Psoas muscle (tissue), 8 donors: ENCODE data around the gene GMPR. TPM values are rescaled to one million over a fixed set of nuclear protein-coding genes. Genes with fewer than 3 reads are reported as not detected.
A peak's percentile ranks its signal among the peaks of the same experiment; 100 is the strongest.
"Not testable (repeated sequence)": the region's sequence is repeated elsewhere in the genome, so short reads cannot be mapped to it uniquely, and the experiment has no call there.

Source experiments
- ATAC-seq, 4 donors: fragments of 200-7000 bp; cut with Tn5 transposase; one replicate each; pipeline ENCODE4 v1.9.1; 2020; ENCODE audit warnings: moderate library complexity in 3 of 4, mild to moderate bottlenecking in 2 of 4
- DNase-seq, 2 donors: peaks; one replicate each; pipeline ENCODE4 v3.0.0-alpha.2; 2020
- H3K27ac ChIP-seq: fragments of 200-600 bp; one replicate; pipeline ENCODE4 v1.8.0; 2022
- H3K27me3 ChIP-seq, 3 donors: fragments of 200-600 bp in 1 of 3; one replicate each; pipeline versions ENCODE4 v1.6.1 to v1.8.0; 2013 to 2022; ENCODE audit warnings: low read length in 2 of 3, mild to moderate bottlenecking in 2 of 3, moderate library complexity in 1 of 3; ENCODE audit not compliant: insufficient read depth in 3 of 3
- H3K36me3 ChIP-seq, 2 donors: fragments of 200-600 bp in 1 of 2; one replicate each; pipeline versions ENCODE4 v1.6.1 to v1.8.0; 2013 to 2022; ENCODE audit warnings: low read depth in 1 of 2, mild to moderate bottlenecking in 1 of 2, moderate library complexity in 1 of 2; ENCODE audit not compliant: insufficient read depth in 1 of 2
- H3K4me1 ChIP-seq: fragments of 200-600 bp; one replicate; pipeline ENCODE4 v1.8.0; 2022
- H3K4me3 ChIP-seq: fragments of 200-600 bp; one replicate; pipeline ENCODE4 v1.8.0; 2022; ENCODE audit warnings: mild to moderate bottlenecking
- H3K9me3 ChIP-seq: fragments of 200-600 bp; one replicate; pipeline ENCODE4 v1.8.0; 2022
- CTCF ChIP-seq: fragments of 200-600 bp; IDR thresholded peaks from one replicate; pipeline ENCODE4 v1.8.0; 2022; ENCODE audit warnings: antibody characterized with exemption
- WGBS, 3 donors: extraction: QIAGEN DNeasy Blood & Tissue Kit; methylation state at CpG; one replicate each; pipeline versions ENCODE4 v1.1.6 to v1.1.7; 2013; 5-methylcytosine and 5-hydroxymethylcytosine counted together
- intact Hi-C, 2 donors: fragments of 100-400 bp; cut with DNase I; formaldehyde crosslinking; loops; one replicate each; pipeline versions ENCODE4 v1.11.0 to v1.14.2; 2022
- polyA plus RNA-seq, 3 donors: library from polyadenylated mRNA; stranded (reverse); fragments of 200-250 nt; gene quantifications; one replicate each; pipeline ENCODE4 v1.2.3, GENCODE V29; 2013
- total RNA-seq, 4 donors: library from RNA; stranded (reverse); fragmentation: NEBNext Ultra II Directional in 2 of 4; extraction: Animal tissue kit (Norgen Biotek cat#: 25700) in 2 of 4; gene quantifications; one replicate each; pipeline versions ENCODE4 v1.2.1 to v1.2.4, GENCODE V29; 2021 to 2023
- donor health status: healthy with polysubstance abuse.
- donor health status: DM: no; HTN: no; CAD: no; lungs with moderate emphysema.
- donor health status: Bipolar disorder and iron deficiency.
- donor health status: healthy.
- donor health status: DM: yes; HTN: yes; CAD: no.
- donor health status: DM: no; HTN: no; CAD: no.
- donor health status: DM: no; HTN: no; CAD: no.
- donor health status: DM: yes; HTN: yes; CAD: no.

GMPR gene
- total and polyA plus RNA-seq, 7 donors = 26.6 to 286 (median 230) TPM

- peak overlapping the region; percentile 71 for H3K27ac ChIP-seq
- DNase-seq = no peak
Measured at GRCh38 chr6:16258709-16259075, 20.3 kb downstream of the GMPR start.

GRCh38 chr6:16259604-16260003 is 21.2 kb downstream of the GMPR start:
- H3K4me3 ChIP-seq, H3K9me3 ChIP-seq, H3K27me3 ChIP-seq, intact Hi-C loops, DNase-seq, ATAC-seq: not testable (repeated sequence)
- WGBS, 3 donors = 84 to 95% (median 86%) methylated on average over 2 of the region's 3 CpGs
- Histone ChIP-seq H3K36me3 (peaks cover 0 to 28% of the 10 kb centered on the region in 2 donors), H3K27ac (peak overlapping the region; percentile 60), H3K4me1 (peaks cover 27% of the 10 kb centered on the region)

More at GRCh38 chr6:16258709-16259075, 20.3 kb downstream of the GMPR start:
- WGBS, 3 donors = 58 to 71% (median 58%) methylated on average over 6 of the region's 6 CpGs
- peaks cover 0 to 34% of the 10 kb centered on the region in 2 donors for H3K36me3 ChIP-seq
- no peaks in the 10 kb centered on the region for H3K27me3 ChIP-seq
- intact Hi-C loops = no loop called here
- peaks cover 33% of the 10 kb centered on the region for H3K4me1 ChIP-seq
- H3K4me3 ChIP-seq = no peak overlapping the region
- no peaks in the 10 kb centered on the region for H3K9me3 ChIP-seq
- no peak for TF ChIP-seq CTCF
- peak in 1 of 4 donors; percentile 21 for ATAC-seq

- H3K9me3 ChIP-seq, ATAC-seq, DNase-seq, H3K4me3 ChIP-seq, intact Hi-C loops, H3K27me3 ChIP-seq: not testable (repeated sequence)
- Histone ChIP-seq H3K4me1 (peaks cover 27% of the 10 kb centered on the region), H3K27ac (peak overlapping the region; percentile 71), H3K36me3 (peaks cover 0 to 21% of the 10 kb centered on the region in 2 donors)
- WGBS, 3 donors = 75 to 91% (median 75%) methylated on average over 6 to 7 of the region's 9 CpGs
Measured at GRCh38 chr6:16260602-16261001, 22.2 kb downstream of the GMPR start.

- H3K4me3 ChIP-seq, DNase-seq, intact Hi-C loops, ATAC-seq, H3K27me3 ChIP-seq, H3K9me3 ChIP-seq: not testable (repeated sequence)
- 79 to 82% (median 81%) methylated on average over 10 to 12 of the region's 12 CpGs for WGBS, 3 donors
- H3K36me3 ChIP-seq = peaks cover 0 to 15% of the 10 kb centered on the region in 2 donors
- H3K27ac ChIP-seq = peak overlapping the region; percentile 23
- peaks cover 15% of the 10 kb centered on the region for H3K4me1 ChIP-seq
Measured at GRCh38 chr6:16262773-16263172, 24.4 kb downstream of the GMPR start.

GRCh38 chr6:16263464-16264099 is 25.2 kb downstream of the GMPR start:
- H3K36me3 ChIP-seq = peaks cover 0 to 13% of the 10 kb centered on the region in 2 donors
- H3K9me3 ChIP-seq, ATAC-seq, H3K27ac ChIP-seq, intact Hi-C loops, H3K27me3 ChIP-seq, H3K4me1 ChIP-seq, DNase-seq, H3K4me3 ChIP-seq: not testable (repeated sequence)
- 90 to 94% (median 90%) methylated on average over 13 of the region's 13 CpGs for WGBS, 3 donors

GRCh38 chr6:16264785-16265184 is 26.4 kb downstream of the GMPR start:
- ATAC-seq (no peak), DNase-seq (no peak)
- Histone ChIP-seq H3K4me1 (peaks cover 4% of the 10 kb centered on the region), H3K27me3 (no peaks in the 10 kb centered on the region), H3K9me3 (no peaks in the 10 kb centered on the region), H3K27ac (peak overlapping the region; percentile 50), H3K4me3 (no peak overlapping the region), H3K36me3 (peaks cover 0 to 13% of the 10 kb centered on the region in 2 donors)
- intact Hi-C loops = no loop called here
- no peak for TF ChIP-seq CTCF
- 93 to 100% (median 99%) methylated on average over 1 to 2 of the region's 2 CpGs for WGBS, 3 donors
